ENCODE measurements around the gene WDR72.

Gene WDR72

GRCh38 chr15:53534105-53534839 is 225.2 kb downstream of the WDR72 start:
- DNase-seq (ENCODE audit: low read depth) = no peak

GRCh38 chr15:53530761-53531160 is 228.7 kb downstream of the WDR72 start:
- DNase-seq (ENCODE audit: low read depth) = no peak

GRCh38 chr15:53527996-53528395 is 231.5 kb downstream of the WDR72 start:
- no peak for DNase-seq (ENCODE audit: low read depth)

- DNase-seq (ENCODE audit: low read depth) = no peak
Measured at GRCh38 chr15:53525894-53526293, 233.6 kb downstream of the WDR72 start.

- DNase-seq (ENCODE audit: low read depth) = no peak
Measured at GRCh38 chr15:53522991-53523390, 236.5 kb downstream of the WDR72 start.

- no peak for DNase-seq (ENCODE audit: low read depth)
Measured at GRCh38 chr15:53520996-53521395, 238.5 kb downstream of the WDR72 start.

- no peak for DNase-seq (ENCODE audit: low read depth)
Measured at GRCh38 chr15:53513431-53513830, 246.0 kb downstream of the WDR72 start.

- DNase-seq (ENCODE audit: low read depth) = no peak
Measured at GRCh38 chr15:53512029-53512428, 247.4 kb downstream of the WDR72 start.

- DNase-seq (ENCODE audit: low read depth) = no peak
Measured at GRCh38 chr15:53511175-53511574, 248.3 kb downstream of the WDR72 start.

- DNase-seq (ENCODE audit: low read depth) = no peak
Measured at GRCh38 chr15:53506370-53506769, 253.1 kb downstream of the WDR72 start.

GRCh38 chr15:53498996-53499395 is 260.5 kb downstream of the WDR72 start:
- DNase-seq (ENCODE audit: low read depth) = no peak

- DNase-seq (ENCODE audit: low read depth) = no peak
Measured at GRCh38 chr15:53490341-53490740, 269.1 kb downstream of the WDR72 start.

GRCh38 chr15:53482055-53482454 is 277.4 kb downstream of the WDR72 start:
- no peak for DNase-seq (ENCODE audit: low read depth)

GRCh38 chr15:53477981-53478766 is 281.3 kb downstream of the WDR72 start:
- DNase-seq (ENCODE audit: low read depth) = no peak

- DNase-seq (ENCODE audit: low read depth) = no peak
Measured at GRCh38 chr15:53473886-53474285, 285.6 kb downstream of the WDR72 start.

- no peak for DNase-seq (ENCODE audit: low read depth)
Measured at GRCh38 chr15:53473435-53473834, 286.0 kb downstream of the WDR72 start.

- DNase-seq (ENCODE audit: low read depth) = no peak
Measured at GRCh38 chr15:53472883-53473282, 286.6 kb downstream of the WDR72 start.

- no peak for DNase-seq (ENCODE audit: low read depth)
Measured at GRCh38 chr15:53472210-53472609, 287.3 kb downstream of the WDR72 start.

GRCh38 chr15:53470743-53471142 is 288.7 kb downstream of the WDR72 start:
- no peak for DNase-seq (ENCODE audit: low read depth)

GRCh38 chr15:53469422-53469821 is 290.0 kb downstream of the WDR72 start:
- no peak for DNase-seq (ENCODE audit: low read depth)
